CD4-positive, alpha-beta memory T cell (primary cell): ENCODE data around the gene KRT84. TPM values are rescaled to one million over a fixed set of nuclear protein-coding genes. Genes with fewer than 3 reads are reported as not detected.
"Not testable (repeated sequence)": the region's sequence is repeated elsewhere in the genome, so short reads cannot be mapped to it uniquely, and the experiment has no call there.

ENCODE experiments used
- CTCF ChIA-PET: fragments of 350-600 bp; sonication (Branson Sonifier 250); formaldehyde crosslinking; loops from one replicate; lab custom pipeline; 2021; ENCODE audit warnings: inconsistent platforms; ENCODE audit not compliant: partially characterized antibody; lab: Charles Lee
- POLR2A ChIA-PET: fragments of 350-600 bp; sonication (Branson Sonifier 250); formaldehyde crosslinking; loops from one replicate; lab custom pipeline; 2021; ENCODE audit not compliant: partially characterized antibody; lab: Charles Lee
- DNase-seq, 5 donors: peaks; one replicate each; pipeline versions ENCODE4 v3.0.0 to v3.0.0-alpha.2; 2020 to 2022; ENCODE audit warnings: mixed read lengths in 1 of 5
- H3K27ac ChIP-seq: one replicate; pipeline ENCODE4 v1.7.0; 2013; ENCODE audit warnings: low read depth, low read length
- H3K27me3 ChIP-seq: 2 replicates; pipeline ENCODE4 v1.7.0; 2013; ENCODE audit warnings: mild to moderate bottlenecking, low read length, moderate library complexity; ENCODE audit not compliant: insufficient read depth
- H3K36me3 ChIP-seq: 2 replicates; pipeline ENCODE4 v1.7.0; 2013; ENCODE audit warnings: mild to moderate bottlenecking, low read length, moderate library complexity; ENCODE audit not compliant: insufficient read depth
- H3K4me1 ChIP-seq: 2 replicates; pipeline ENCODE4 v1.7.0; 2013; ENCODE audit warnings: mild to moderate bottlenecking, low read length, moderate library complexity; ENCODE audit not compliant: insufficient read depth
- H3K4me3 ChIP-seq, 2 donors: one replicate each; pipeline ENCODE4 v1.7.0; 2013; ENCODE audit warnings: low read length in 2 of 2, mild to moderate bottlenecking in 1 of 2
- H3K9me3 ChIP-seq, 2 donors: one replicate each; pipeline ENCODE4 v1.7.0; 2013; ENCODE audit warnings: low read length in 2 of 2, control low read depth in 1 of 2; ENCODE audit not compliant: control insufficient read depth in 1 of 2
- H3K27ac Mint-ChIP-seq, 7 donors: one replicate each; pipeline ENCODE4 v1.8.0; 2020 to 2021; ENCODE audit warnings: mixed read lengths in 7 of 7, mild to moderate bottlenecking in 6 of 7, inconsistent platforms in 3 of 7, moderate library complexity in 3 of 7
- H3K27me3 Mint-ChIP-seq, 2 donors: one replicate each; pipeline ENCODE4 v1.8.0; 2020 to 2021; ENCODE audit warnings: mixed read lengths in 2 of 2
- H3K36me3 Mint-ChIP-seq, 2 donors: one replicate each; pipeline ENCODE4 v1.8.0; 2020 to 2021; ENCODE audit warnings: mixed read lengths in 2 of 2, inconsistent platforms in 1 of 2, mild to moderate bottlenecking in 1 of 2
- H3K4me1 Mint-ChIP-seq, 4 donors: one replicate each; pipeline ENCODE4 v1.8.0; 2020 to 2021; ENCODE audit warnings: mixed read lengths in 4 of 4, mild to moderate bottlenecking in 1 of 4
- H3K4me3 Mint-ChIP-seq, 8 donors: one replicate each; pipeline ENCODE4 v1.8.0; 2020 to 2021; ENCODE audit warnings: mixed read lengths in 8 of 8, mild to moderate bottlenecking in 7 of 8, moderate library complexity in 6 of 8, inconsistent platforms in 3 of 8
- H3K9me3 Mint-ChIP-seq, 8 donors: one replicate each; pipeline ENCODE4 v1.8.0; 2020 to 2021; ENCODE audit warnings: mixed read lengths in 8 of 8, mild to moderate bottlenecking in 5 of 8, inconsistent platforms in 3 of 8, moderate library complexity in 1 of 8
- intact Hi-C: fragments of 100-400 bp; cut with micrococcal nuclease; formaldehyde crosslinking; loops from one replicate; pipeline ENCODE4 v1.15.1; 2023
- polyA plus RNA-seq, 2 donors: library from polyadenylated mRNA; unstranded; fragments of 300-500 nt; fragmentation: Illumina TruSeq; gene quantifications; one replicate each; pipeline ENCODE4 v1.2.3, GENCODE V29; 2021
- total RNA-seq, 2 experiments: library from RNA; stranded (reverse); gene quantifications; one replicate each; pipeline ENCODE4 v1.2.3, GENCODE V29; 2021

Gene KRT84
- total and polyA plus RNA-seq, 4 experiments from 2014 or later = not detected

GRCh38 chr12:52349196-52349595 lies 36.3 kb downstream of the KRT84 start:
- no peaks in the 10 kb centered on the region for H3K27me3 ChIP-seq
- H3K4me1 Mint-ChIP-seq = peaks cover 15 to 23% (median 18%) of the 10 kb centered on the region in 4 donors
- POLR2A ChIA-PET = no interaction called here

GRCh38 chr12:52347551-52348510 lies 37.6 kb downstream of the KRT84 start:
- Mint-ChIP-seq H3K27ac (no peak overlapping the region), H3K9me3 (peaks cover 0 to 3% (median 0%) of the 10 kb centered on the region in 8 donors), H3K4me3 (no peak overlapping the region), H3K27me3 (peaks cover 4 to 5% of the 10 kb centered on the region in 2 donors), H3K4me1 (peaks cover 12 to 19% (median 17%) of the 10 kb centered on the region in 4 donors), H3K36me3 (no peaks in the 10 kb centered on the region)
- no peaks in the 10 kb centered on the region for H3K27me3 ChIP-seq
- no peaks in the 10 kb centered on the region for H3K36me3 ChIP-seq
- no peaks in the 10 kb centered on the region for H3K9me3 ChIP-seq
- peaks cover 19% of the 10 kb centered on the region for H3K4me1 ChIP-seq
- H3K4me3 ChIP-seq = no peak overlapping the region
- POLR2A ChIA-PET = interaction anchor here (1.0 kb wide), 1 partner anchor 15 kb away, joined by 3 read pairs; no protein-coding TSS in a partner anchor
- intact Hi-C loops = no loop called here
- CTCF ChIA-PET = interaction anchor here (1.7 kb wide), 1 partner anchor 14 kb away, joined by 4 read pairs; no protein-coding TSS in a partner anchor
- no peak overlapping the region for H3K27ac ChIP-seq
- DNase-seq = no peak

More at GRCh38 chr12:52349196-52349595, 36.3 kb downstream of the KRT84 start:
- Mint-ChIP-seq H3K9me3 (no peaks in the 10 kb centered on the region), H3K36me3 (no peaks in the 10 kb centered on the region), H3K27me3 (peaks cover 4 to 5% of the 10 kb centered on the region in 2 donors), H3K27ac (no peak overlapping the region), H3K4me3 (no peak overlapping the region)
- CTCF ChIA-PET = no interaction called here
- DNase-seq = no peak
- no peaks in the 10 kb centered on the region for H3K36me3 ChIP-seq
- intact Hi-C loops = no loop called here
- H3K4me1 ChIP-seq = peaks cover 19% of the 10 kb centered on the region
- no peak overlapping the region for H3K27ac ChIP-seq
- H3K9me3 ChIP-seq = no peaks in the 10 kb centered on the region
- H3K4me3 ChIP-seq = no peak overlapping the region

GRCh38 chr12:52347016-52347415 lies 38.4 kb downstream of the KRT84 start:
- H3K36me3 Mint-ChIP-seq = no peaks in the 10 kb centered on the region
- POLR2A ChIA-PET = interaction anchor here (1.0 kb wide), 1 partner anchor 15 kb away, joined by 3 read pairs; no protein-coding TSS in a partner anchor
- H3K9me3 ChIP-seq = no peaks in the 10 kb centered on the region
- peaks cover 5 to 12% (median 11%) of the 10 kb centered on the region in 4 donors for H3K4me1 Mint-ChIP-seq
- no peak overlapping the region for H3K4me3 Mint-ChIP-seq
- DNase-seq = no peak
- no peak overlapping the region for H3K4me3 ChIP-seq
- H3K36me3 ChIP-seq = no peaks in the 10 kb centered on the region
- no peak overlapping the region for H3K27ac Mint-ChIP-seq
- H3K27me3 Mint-ChIP-seq = peaks cover 2 to 5% of the 10 kb centered on the region in 2 donors
- no peaks in the 10 kb centered on the region for H3K27me3 ChIP-seq
- peaks cover 14% of the 10 kb centered on the region for H3K4me1 ChIP-seq
- H3K9me3 Mint-ChIP-seq = peaks cover 0 to 3% (median 0%) of the 10 kb centered on the region in 8 donors
- no peak overlapping the region for H3K27ac ChIP-seq
- intact Hi-C loops = no loop called here
- CTCF ChIA-PET = interaction anchor here (1.7 kb wide), 1 partner anchor 15 kb away, joined by 4 read pairs; no protein-coding TSS in a partner anchor

- no peaks in the 10 kb centered on the region for H3K36me3 Mint-ChIP-seq
- H3K36me3 ChIP-seq = no peaks in the 10 kb centered on the region
- peaks cover 0 to 3% (median 0%) of the 10 kb centered on the region in 8 donors for H3K9me3 Mint-ChIP-seq
- intact Hi-C loops = no loop called here
- peaks cover 10% of the 10 kb centered on the region for H3K4me1 ChIP-seq
- no peak overlapping the region for H3K27ac ChIP-seq
- H3K9me3 ChIP-seq = no peaks in the 10 kb centered on the region
- no peak overlapping the region for H3K4me3 ChIP-seq
- POLR2A ChIA-PET = no interaction called here
- CTCF ChIA-PET = no interaction called here
- H3K27me3 Mint-ChIP-seq = peaks cover 2 to 5% of the 10 kb centered on the region in 2 donors
- no peak overlapping the region for H3K27ac Mint-ChIP-seq
- H3K4me1 Mint-ChIP-seq = peaks cover under 1 to 9% (median 7%) of the 10 kb centered on the region in 4 donors
- no peak overlapping the region for H3K4me3 Mint-ChIP-seq
- DNase-seq = no peak
- H3K27me3 ChIP-seq = no peaks in the 10 kb centered on the region
Measured at GRCh38 chr12:52346593-52346992, 38.9 kb downstream of the KRT84 start.

GRCh38 chr12:52345041-52345440 lies 40.4 kb downstream of the KRT84 start:
- CTCF ChIA-PET, H3K4me1 Mint-ChIP-seq, H3K4me3 ChIP-seq, H3K9me3 Mint-ChIP-seq, H3K9me3 ChIP-seq, H3K4me1 ChIP-seq, POLR2A ChIA-PET, H3K27ac ChIP-seq, DNase-seq, H3K4me3 Mint-ChIP-seq, H3K36me3 ChIP-seq, H3K27me3 ChIP-seq, H3K36me3 Mint-ChIP-seq, intact Hi-C loops, H3K27me3 Mint-ChIP-seq, H3K27ac Mint-ChIP-seq: not testable (repeated sequence)

GRCh38 chr12:52344111-52344510 lies 41.3 kb downstream of the KRT84 start:
- Mint-ChIP-seq H3K4me1 (peaks cover 0 to under 1% (median 0%) of the 10 kb centered on the region in 4 donors), H3K36me3 (no peaks in the 10 kb centered on the region), H3K27ac (no peak overlapping the region), H3K27me3 (peaks cover 4 to 6% of the 10 kb centered on the region in 2 donors), H3K4me3 (no peak overlapping the region), H3K9me3 (peaks cover 0 to 3% (median 0%) of the 10 kb centered on the region in 8 donors)
- H3K4me3 ChIP-seq = no peak overlapping the region
- intact Hi-C loops = no loop called here
- no peaks in the 10 kb centered on the region for H3K9me3 ChIP-seq
- POLR2A ChIA-PET = no interaction called here
- H3K4me1 ChIP-seq = no peaks in the 10 kb centered on the region
- CTCF ChIA-PET = interaction anchor here (1.0 kb wide), 1 partner anchor 27 kb away, joined by 3 read pairs; no protein-coding TSS in a partner anchor
- no peaks in the 10 kb centered on the region for H3K36me3 ChIP-seq
- H3K27ac ChIP-seq = no peak overlapping the region
- no peak for DNase-seq
- H3K27me3 ChIP-seq = no peaks in the 10 kb centered on the region

GRCh38 chr12:52343550-52343949 lies 41.9 kb downstream of the KRT84 start:
- no peak overlapping the region for H3K27ac ChIP-seq
- no peaks in the 10 kb centered on the region for H3K9me3 ChIP-seq
- H3K4me3 ChIP-seq = no peak overlapping the region
- Mint-ChIP-seq H3K4me3 (no peak overlapping the region), H3K27ac (no peak overlapping the region), H3K4me1 (no peaks in the 10 kb centered on the region), H3K36me3 (no peaks in the 10 kb centered on the region), H3K27me3 (peaks cover 4 to 8% of the 10 kb centered on the region in 2 donors), H3K9me3 (peaks cover 0 to 3% (median 0%) of the 10 kb centered on the region in 8 donors)
- POLR2A ChIA-PET = no interaction called here
- intact Hi-C loops = no loop called here
- CTCF ChIA-PET = no interaction called here
- no peaks in the 10 kb centered on the region for H3K4me1 ChIP-seq
- H3K27me3 ChIP-seq = no peaks in the 10 kb centered on the region
- DNase-seq = no peak
- no peaks in the 10 kb centered on the region for H3K36me3 ChIP-seq
